Left kidney (tissue), 2 donors: Measurements from ENCODE around the gene OR8D1. TPM values are rescaled to one million over a fixed set of nuclear protein-coding genes. Genes with fewer than 3 reads are reported as not detected.
"Not testable (repeated sequence)": the region's sequence is repeated elsewhere in the genome, so short reads cannot be mapped to it uniquely, and the experiment has no call there.

Experiments
- DNase-seq: peaks from one replicate; pipeline ENCODE4 v3.0.0-alpha.2; 2013
- polyA plus RNA-seq: library from polyadenylated mRNA; unstranded; fragments of 120-200 nt; gene quantifications from one replicate; pipeline ENCODE4 v1.2.1, GENCODE V29; 2013; ENCODE audit not compliant: insufficient read length

OR8D1 gene
- polyA plus RNA-seq, 1 donor = not detected

DNA sequence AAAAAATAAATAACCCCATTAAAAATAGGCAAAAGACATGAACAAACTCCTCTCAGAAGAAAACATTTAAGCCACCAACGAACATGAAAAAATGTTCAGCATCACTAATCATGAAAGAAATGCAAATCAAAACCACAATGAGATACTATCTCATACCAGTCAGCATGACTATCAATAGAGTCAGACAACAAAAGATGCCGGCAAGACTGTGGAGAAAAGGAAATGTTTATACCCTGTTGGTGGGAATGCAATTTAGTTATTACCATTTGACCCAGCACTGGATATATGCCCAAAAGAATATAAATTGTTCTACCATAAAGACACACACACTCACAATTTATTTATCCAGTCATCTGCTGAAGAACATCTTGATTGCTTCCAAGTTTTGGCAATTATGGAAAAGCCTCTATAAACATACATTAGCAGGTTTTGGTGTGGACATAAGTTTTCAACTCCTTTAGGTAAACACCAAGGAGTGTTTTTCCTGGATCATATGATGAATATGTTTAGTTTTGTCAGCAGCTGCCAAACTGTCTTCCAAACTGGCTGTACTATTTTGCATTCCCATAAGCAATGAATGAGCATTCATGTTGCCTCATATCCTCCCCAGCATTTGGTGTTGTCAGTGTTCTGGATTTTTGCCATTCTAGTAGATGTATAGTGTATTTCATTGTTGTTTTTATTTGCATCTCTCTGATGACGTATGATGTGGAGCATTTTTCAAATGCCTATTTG is 28.0 kb downstream of the OR8D1 start:
- no peak for DNase-seq

- DNase-seq = no peak
These were observed 35.5 kb downstream of the OR8D1 start for GRCh38 chr11:124278261-124278660.

DNA sequence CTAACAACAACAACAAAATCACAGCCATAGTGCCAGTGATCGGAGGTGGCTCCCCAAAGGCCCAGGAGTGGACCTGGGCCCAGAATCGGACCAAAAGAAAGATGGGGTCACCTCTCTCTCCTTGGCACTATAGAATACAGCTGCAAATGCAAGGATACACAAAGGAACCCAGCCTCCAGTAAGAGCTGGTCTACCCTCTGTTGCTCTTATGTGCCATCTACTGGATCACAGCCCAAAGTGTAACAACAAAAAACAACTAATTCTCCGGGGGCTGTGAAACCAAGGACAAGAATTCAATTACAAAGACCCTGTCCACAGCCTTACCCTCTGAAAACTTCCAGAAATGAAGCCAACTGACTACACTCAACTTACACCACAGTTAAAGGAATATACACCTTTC is 35.9 kb downstream of the OR8D1 start:
- DNase-seq = no peak

- DNase-seq = no peak
These were observed 36.5 kb downstream of the OR8D1 start for GRCh38 chr11:124277207-124277606.

- DNase-seq = no peak
These were observed 37.7 kb downstream of the OR8D1 start for GRCh38 chr11:124276081-124276480.

DNA sequence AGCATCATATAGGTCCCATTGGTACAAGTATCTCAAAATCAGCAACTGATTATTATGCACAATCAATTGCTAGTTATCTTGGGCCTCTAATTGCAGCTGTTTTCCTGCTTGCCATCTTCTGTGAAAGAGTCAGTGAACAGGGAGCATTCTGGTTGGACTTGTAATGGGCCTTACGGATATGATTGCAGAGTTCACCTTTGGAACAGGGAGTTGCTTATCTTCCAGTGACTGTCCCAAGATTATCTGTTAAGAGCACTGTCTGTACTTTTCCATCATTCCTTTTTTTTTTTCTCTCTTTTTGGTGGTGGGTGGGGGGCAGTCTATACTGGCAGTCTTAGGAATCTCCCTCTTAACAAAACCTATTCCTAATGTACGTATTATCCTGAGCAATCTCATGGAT is 39.7 kb downstream of the OR8D1 start:
- DNase-seq = no peak

DNA sequence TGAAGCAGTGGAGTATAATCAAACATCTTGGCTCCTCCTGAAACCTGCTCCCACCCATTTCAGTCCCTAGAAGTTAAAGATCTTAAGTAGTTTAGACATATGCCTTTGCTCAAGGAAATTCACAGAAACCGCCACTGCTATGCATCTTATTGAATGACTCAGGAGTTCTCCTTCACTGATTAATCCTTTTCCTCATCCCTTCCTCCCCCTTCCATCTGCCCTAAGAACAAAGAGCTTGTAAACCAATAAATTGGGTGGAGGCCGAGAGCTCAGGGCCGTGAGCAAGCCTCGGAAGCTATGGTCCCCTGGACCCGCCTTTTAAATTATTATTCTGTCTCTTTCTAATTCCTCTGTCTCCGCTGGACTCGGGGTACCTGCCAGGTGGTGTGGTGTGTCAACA is 42.9 kb downstream of the OR8D1 start:
- not testable (repeated sequence) for DNase-seq

DNA sequence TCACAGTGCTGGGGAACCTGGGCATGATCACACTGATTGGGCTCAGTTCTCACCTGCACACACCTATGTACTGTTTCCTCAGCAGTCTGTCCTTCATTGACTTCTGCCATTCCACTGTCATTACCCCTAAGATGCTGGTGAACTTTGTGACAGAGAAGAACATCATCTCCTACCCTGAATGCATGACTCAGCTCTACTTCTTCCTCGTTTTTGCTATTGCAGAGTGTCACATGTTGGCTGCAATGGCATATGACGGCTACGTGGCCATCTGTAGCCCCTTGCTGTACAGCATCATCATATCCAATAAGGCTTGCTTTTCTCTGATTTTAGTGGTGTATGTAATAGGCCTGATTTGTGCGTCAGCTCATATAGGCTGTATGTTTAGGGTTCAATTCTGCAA is 48.7 kb downstream of the OR8D1 start:
- DNase-seq = not testable (repeated sequence)

DNA sequence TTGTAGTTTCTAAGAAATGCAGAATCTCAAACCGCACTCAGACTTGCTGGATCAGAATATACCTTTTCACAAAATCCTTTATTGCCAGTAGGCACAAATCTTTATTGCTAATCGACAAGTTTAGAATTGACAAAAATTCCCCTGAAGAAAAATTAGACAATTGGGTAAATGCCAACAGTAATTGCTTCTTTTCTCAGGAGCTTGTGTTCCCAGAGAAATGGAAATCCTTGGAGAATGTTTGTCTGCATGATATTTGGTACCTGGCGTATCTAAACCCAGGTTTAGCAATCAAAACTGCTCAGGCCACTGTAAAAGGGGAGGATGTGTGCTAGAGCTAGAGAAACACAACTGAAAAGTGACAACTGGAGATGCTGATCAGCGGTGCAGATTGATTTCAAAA is 57.7 kb downstream of the OR8D1 start, which contains the start of gene OR8G5:
Gene OR8G5 (plus strand): TSS at position 301 of the 400 bp plus-strand sequence. CDS start 8,556 bp downstream, outside the sequence.
- DNase-seq = no peak

Other genes starting within 250 kb of the OR8D1 start
- 13.7 TPM for gene VWA5A, start 198.5 kb downstream of the OR8D1 start, polyA plus RNA-seq
- not detected for gene OR10D3, start 130.6 kb downstream of the OR8D1 start, polyA plus RNA-seq
- gene OR8G1, start 72.9 kb downstream of the OR8D1 start, polyA plus RNA-seq = not detected
- not detected for gene OR8G5, start 57.6 kb downstream of the OR8D1 start, polyA plus RNA-seq
- not detected for gene OR8D2, start 6.2 kb upstream of the OR8D1 start, polyA plus RNA-seq
- not detected for gene OR8B2, start 70.5 kb upstream of the OR8D1 start, polyA plus RNA-seq
- gene OR8B3, start 85.1 kb upstream of the OR8D1 start, polyA plus RNA-seq = not detected
- not detected for gene OR8B4, start 110.9 kb upstream of the OR8D1 start, polyA plus RNA-seq
- gene OR8B8, start 131.7 kb upstream of the OR8D1 start, polyA plus RNA-seq = not detected
- not detected for gene OR8B12, start 229.7 kb upstream of the OR8D1 start, polyA plus RNA-seq